Neural cell (in vitro differentiated cells): ENCODE data around the gene MTG1.

Experiments
- EZH2 ChIP-seq: fragments of 200-600, 300-800 bp; shearing (Covaris generic), sonication (generic); IDR thresholded peaks from 2 replicates; pipeline ENCODE4 v1.6.1; 2014; ENCODE audit warnings: antibody characterized with exemption, low read length, borderline replicate concordance, mild to moderate bottlenecking; ENCODE audit not compliant: insufficient read depth, poor library complexity, severe bottlenecking
- POLR2AphosphoS5 ChIP-seq: IDR thresholded peaks from 2 replicates; pipeline ENCODE4 v1.6.1; 2012
- RAD21 ChIP-seq: fragments of 450-650 bp; conservative IDR thresholded peaks from 2 replicates; pipeline ENCODE4 v1.6.1; 2014; ENCODE audit warnings: antibody characterized with exemption, mild to moderate bottlenecking, moderate library complexity
- TAF1 ChIP-seq: IDR thresholded peaks from 2 replicates; pipeline ENCODE4 v1.6.1; 2012; ENCODE audit warnings: low read depth
- TF ChIP-seq, protein P1 (sequence below): fragments of 450-650 bp; IDR thresholded peaks from 2 replicates; pipeline ENCODE4 v1.5.1; 2014; ENCODE audit warnings: antibody characterized with exemption, mild to moderate bottlenecking, moderate library complexity; ENCODE audit not compliant: poor library complexity, severe bottlenecking
- TF ChIP-seq, protein P2 (sequence below): IDR thresholded peaks from 2 replicates; pipeline ENCODE4 v1.6.1; 2012; ENCODE audit warnings: borderline replicate concordance

DNA sequence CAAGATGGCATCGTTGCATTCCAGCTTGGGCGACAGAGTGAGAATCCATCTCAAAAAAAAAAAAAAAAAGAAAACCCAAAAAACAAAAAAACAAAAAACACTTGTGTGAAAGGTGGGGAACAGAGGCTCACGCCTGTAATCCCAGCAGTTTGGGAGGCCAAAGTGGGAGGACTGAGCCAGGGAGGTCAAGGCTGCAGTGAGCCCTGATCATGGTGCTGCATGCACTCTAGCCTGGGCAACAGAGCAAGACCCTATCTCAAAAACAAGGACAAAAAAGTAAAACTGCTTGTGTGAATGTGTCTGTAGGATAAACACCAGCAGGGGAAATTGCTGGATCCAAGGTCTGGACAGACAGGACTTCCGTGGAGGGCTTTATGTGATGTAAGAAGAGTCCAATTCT lies 10.4 kb upstream of the MTG1 start:
- TF ChIP-seq, protein P1, sequence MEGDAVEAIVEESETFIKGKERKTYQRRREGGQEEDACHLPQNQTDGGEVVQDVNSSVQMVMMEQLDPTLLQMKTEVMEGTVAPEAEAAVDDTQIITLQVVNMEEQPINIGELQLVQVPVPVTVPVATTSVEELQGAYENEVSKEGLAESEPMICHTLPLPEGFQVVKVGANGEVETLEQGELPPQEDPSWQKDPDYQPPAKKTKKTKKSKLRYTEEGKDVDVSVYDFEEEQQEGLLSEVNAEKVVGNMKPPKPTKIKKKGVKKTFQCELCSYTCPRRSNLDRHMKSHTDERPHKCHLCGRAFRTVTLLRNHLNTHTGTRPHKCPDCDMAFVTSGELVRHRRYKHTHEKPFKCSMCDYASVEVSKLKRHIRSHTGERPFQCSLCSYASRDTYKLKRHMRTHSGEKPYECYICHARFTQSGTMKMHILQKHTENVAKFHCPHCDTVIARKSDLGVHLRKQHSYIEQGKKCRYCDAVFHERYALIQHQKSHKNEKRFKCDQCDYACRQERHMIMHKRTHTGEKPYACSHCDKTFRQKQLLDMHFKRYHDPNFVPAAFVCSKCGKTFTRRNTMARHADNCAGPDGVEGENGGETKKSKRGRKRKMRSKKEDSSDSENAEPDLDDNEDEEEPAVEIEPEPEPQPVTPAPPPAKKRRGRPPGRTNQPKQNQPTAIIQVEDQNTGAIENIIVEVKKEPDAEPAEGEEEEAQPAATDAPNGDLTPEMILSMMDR, result no peak
- TF ChIP-seq EZH2 (no peak), POLR2AphosphoS5 (no peak), RAD21 (no peak), TAF1 (no peak)
- TF ChIP-seq, protein P2, sequence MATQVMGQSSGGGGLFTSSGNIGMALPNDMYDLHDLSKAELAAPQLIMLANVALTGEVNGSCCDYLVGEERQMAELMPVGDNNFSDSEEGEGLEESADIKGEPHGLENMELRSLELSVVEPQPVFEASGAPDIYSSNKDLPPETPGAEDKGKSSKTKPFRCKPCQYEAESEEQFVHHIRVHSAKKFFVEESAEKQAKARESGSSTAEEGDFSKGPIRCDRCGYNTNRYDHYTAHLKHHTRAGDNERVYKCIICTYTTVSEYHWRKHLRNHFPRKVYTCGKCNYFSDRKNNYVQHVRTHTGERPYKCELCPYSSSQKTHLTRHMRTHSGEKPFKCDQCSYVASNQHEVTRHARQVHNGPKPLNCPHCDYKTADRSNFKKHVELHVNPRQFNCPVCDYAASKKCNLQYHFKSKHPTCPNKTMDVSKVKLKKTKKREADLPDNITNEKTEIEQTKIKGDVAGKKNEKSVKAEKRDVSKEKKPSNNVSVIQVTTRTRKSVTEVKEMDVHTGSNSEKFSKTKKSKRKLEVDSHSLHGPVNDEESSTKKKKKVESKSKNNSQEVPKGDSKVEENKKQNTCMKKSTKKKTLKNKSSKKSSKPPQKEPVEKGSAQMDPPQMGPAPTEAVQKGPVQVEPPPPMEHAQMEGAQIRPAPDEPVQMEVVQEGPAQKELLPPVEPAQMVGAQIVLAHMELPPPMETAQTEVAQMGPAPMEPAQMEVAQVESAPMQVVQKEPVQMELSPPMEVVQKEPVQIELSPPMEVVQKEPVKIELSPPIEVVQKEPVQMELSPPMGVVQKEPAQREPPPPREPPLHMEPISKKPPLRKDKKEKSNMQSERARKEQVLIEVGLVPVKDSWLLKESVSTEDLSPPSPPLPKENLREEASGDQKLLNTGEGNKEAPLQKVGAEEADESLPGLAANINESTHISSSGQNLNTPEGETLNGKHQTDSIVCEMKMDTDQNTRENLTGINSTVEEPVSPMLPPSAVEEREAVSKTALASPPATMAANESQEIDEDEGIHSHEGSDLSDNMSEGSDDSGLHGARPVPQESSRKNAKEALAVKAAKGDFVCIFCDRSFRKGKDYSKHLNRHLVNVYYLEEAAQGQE, result no peak
